ENCODE measurements around the gene TBCB. TPM values are rescaled to one million over a fixed set of nuclear protein-coding genes. Genes with fewer than 3 reads are reported as not detected.
"Not testable (repeated sequence)": the region's sequence is repeated elsewhere in the genome, so short reads cannot be mapped to it uniquely, and the experiment has no call there.

Gene TBCB
- total RNA-seq, 1 experiment from 2014 or later = 536 TPM

DNA sequence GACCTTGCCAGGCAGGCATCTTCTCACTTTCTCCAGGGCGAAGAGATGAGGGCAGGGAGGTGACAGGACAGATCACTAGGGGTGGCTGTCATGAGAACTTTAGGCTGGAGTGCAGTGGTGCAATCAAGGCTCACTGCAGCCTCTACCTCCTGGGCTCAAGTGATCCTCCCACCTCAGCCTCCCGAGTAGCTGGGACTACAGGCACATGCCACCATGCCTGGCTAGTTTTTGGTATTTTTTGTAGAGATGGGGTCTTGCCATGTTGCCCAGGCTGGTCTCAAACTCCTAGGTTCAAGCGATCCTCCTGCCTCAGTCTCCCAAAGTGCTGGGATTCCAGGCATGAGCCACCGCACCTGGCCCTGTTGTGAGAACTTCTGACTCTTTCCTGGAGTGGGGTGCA is 19.6 kb downstream of the TBCB start:
- not testable (repeated sequence) for DNase-seq (ENCODE audit: low spot score)

DNA sequence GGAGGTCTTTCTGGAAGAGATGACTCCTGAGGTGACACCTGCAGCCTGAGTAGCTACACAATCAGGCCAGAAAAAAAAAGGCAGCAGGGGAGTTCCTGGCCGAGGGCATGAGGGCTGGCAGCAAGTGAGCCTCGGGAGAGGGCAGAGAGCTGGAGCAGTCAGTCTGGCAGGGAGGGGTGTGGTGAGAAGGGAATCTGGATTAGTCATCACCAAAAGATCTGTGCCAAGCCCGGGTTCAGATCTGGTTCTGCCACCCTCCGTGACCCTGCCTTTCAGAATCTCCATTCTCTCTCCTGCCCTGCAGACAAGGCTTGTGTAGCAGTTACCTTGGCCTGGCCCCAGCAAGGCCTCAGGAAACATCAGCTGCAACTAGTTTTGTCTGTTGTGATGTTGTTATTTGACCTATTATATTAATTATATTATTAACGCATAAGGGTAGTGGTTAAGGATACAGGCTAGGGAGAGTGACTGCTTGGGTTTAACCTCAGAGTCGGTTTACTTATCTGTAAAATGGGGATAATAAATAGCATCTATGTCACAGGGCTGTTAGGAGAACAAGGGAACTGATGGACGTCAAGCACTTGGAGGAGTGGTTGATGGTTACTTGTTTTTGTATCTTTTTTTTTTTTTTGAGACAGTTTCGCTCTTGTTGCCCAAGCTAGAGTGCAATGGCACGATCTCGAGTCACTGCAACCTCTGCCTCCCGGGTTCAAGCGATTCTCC is 21.9 kb downstream of the TBCB start:
- DNase-seq (ENCODE audit: low spot score) = peak; percentile 96

DNA sequence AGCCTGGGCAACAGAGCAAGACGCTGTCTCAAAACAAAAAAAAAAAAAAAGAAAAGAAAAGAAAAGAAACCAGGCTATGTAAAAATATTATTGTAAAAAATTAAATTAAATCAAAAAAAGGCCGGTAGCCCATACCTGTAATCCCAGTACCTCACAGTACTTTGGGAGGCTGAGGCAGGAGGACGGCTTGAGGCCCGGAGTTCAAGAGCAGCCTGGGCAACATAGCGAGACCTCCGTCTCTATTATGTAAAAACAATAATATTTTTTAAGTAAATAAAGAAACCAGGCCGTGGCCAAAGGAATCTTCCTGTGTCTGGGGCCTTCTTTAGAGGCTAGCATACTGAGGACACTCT is 23.8 kb downstream of the TBCB start:
- DNase-seq (ENCODE audit: low spot score) = no peak

DNA sequence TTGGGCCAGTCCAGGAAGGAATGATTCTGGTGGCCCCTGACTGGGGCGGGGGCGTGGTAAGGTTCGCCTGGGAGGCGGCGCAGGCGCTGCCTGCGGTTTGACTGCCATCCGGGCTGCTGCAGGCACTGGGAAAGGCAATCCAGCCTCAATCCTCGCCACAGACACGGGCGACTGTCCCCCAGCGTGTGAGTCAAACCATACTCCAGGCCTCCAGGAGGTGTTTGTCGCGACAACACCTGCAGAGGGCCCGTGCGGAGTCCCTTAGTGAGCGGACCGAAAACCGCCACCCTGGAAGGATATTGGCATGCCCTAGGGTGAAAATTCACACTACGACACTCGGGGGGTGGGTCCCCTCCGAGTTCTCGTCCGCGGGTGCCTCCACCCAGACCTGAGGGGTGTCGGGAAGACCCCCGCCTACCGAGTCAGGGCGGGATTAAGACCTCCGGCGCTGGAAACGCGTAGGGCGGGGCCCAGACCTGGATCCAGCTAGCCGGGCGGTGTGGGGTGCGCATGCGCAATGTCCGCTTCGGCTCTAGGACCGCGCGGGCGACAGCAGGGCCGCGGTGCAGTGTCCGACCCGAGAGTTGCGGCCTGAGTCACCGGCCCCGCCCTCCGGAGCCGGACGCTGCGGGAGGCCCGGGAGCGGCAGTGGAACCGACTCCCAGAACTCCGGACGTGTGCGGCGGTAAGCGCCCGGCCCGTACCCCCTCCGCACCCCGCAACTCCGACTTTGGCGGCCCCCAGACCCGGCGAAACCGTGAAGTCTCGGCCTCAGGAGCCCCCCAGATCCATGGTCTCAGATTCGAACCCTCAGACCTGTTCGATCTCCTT is 24.4 kb downstream of the TBCB start, which contains the start of gene CAPNS1:
Gene CAPNS1 (plus strand): TSS at position 594 of the 831 bp plus-strand sequence. CDS start 946 bp downstream, outside the sequence.
- DNase-seq (ENCODE audit: low spot score) = peak; percentile 99

DNA sequence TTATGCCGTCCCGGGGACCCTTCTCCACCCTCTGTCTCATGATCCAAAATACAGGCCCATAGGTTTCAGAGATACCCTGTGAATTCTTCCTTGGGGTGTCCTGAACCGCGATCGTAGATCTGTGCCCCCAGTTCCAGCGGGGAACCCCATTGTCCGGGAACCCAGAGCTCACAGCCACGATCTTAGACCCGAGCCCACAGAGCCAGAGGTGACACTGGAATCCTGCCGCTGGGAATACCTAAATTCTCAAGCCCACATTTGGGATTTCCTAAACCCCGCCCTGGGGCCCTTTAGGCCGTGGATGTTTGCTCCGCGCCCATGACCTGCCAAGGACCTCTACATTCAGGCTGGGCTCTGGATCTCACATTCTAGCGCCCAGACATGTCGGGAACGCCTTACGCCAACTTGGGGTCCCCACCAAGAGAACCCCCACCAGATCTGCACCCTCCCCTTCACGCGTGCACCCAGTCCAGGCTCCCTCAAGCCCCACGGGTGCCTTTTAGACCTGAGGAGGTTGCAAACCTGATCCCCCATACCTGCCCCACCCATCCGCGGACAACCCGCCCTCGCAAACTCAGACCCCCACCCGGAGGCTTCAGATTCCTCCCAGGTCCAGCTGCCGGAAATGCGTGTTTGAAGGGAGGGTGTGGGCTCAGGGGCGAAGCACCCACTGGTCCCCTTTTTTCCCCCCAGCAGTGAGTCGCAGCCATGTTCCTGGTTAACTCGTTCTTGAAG is 25.2 kb downstream of the TBCB start:
- peak; percentile 74 for DNase-seq (ENCODE audit: low spot score)

DNA sequence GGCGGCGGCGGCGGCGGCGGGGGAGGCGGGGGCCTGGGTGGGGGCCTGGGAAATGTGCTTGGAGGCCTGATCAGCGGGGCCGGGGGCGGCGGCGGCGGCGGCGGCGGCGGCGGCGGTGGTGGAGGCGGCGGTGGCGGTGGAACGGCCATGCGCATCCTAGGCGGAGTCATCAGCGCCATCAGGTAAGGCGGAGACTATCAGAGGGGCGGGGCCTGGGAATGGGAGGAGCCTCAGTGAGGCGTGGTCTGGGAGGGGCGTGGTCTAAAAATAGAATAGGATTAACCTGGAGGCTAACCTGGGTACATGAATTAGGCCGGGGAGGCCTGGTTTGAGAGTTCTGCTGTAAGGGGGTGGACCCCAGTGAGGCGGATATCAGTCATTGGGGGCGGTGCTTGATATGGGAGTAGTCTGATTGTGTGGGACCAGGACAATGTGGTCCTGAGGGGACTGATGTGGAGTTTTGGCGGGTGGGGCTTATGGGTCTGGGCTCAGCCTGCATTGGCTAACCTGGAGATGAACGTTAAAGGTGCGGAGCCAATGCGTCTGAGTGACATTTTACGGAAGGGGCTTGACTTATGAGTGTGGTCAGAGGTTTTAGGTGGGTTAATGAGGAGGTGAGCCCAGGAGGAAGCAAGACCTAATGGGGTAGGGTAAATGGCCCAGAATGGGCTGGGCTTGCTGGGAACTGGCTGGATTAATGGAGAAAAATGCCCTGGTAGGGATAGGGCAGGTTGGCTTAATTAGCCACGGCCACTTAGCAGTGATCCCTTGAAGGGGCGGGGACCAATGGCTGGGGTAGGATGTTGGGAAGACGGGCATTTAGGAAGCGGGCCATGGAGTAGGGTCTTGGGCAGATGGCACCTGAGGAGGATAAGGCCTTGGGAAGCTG is 26.0 kb downstream of the TBCB start:
- DNase-seq (ENCODE audit: low spot score) = peak; percentile 86

DNA sequence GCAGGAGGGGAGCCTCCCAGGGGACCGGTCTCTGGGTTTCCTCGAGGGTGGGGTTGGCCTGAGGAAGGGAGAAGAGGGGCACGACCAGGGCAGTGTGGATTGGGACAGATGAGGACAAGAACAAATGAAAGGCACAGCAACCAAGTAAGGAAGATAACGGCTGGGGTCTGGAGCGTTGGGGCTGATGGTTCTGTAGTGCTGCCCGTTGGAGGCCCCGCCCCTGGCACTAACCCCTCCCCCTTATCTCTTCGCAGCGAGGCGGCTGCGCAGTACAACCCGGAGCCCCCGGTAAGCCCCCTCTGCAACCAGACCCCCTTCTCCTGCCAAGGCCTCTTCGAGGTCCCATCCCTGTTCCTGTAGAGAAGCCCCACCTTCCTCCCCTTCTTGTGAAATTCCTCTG is 26.8 kb downstream of the TBCB start:
- DNase-seq (ENCODE audit: low spot score) = no peak

DNA sequence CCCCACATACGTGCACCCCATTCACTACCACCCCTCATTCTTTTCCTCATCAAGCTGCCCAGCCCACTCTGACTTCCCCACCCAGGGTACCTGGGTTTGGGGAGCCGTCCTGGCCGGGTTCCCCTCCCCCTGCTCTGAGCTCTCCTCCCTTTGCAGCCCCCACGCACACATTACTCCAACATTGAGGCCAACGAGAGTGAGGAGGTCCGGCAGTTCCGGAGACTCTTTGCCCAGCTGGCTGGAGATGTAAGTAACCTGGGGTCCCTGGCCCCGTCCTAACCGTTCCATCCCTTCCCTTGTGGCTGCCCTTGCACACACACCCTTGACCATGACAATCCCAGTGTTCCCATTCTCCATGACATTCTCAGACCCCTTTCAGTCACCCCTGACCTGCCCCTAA is 27.2 kb downstream of the TBCB start:
- no peak for DNase-seq (ENCODE audit: low spot score)

DNA sequence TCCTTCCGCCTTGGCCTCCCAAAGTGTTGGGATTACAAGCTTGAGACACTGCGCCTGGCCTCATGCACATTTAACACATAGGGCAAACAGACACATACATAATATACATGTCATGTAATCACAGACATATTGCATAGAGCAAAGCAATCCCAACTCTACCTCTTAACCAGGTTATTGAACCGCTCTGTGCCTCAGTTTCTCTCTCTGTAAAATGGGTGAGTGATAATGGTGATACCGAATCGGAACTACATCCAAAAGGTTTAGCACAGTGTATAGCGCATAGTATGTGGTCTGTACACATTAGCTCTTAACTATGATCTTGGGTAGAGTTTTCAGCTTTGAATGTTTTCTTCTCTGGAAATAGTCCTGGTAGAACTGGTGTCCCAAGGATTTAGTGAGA is 29.4 kb downstream of the TBCB start:
- DNase-seq (ENCODE audit: low spot score) = no peak

DNA sequence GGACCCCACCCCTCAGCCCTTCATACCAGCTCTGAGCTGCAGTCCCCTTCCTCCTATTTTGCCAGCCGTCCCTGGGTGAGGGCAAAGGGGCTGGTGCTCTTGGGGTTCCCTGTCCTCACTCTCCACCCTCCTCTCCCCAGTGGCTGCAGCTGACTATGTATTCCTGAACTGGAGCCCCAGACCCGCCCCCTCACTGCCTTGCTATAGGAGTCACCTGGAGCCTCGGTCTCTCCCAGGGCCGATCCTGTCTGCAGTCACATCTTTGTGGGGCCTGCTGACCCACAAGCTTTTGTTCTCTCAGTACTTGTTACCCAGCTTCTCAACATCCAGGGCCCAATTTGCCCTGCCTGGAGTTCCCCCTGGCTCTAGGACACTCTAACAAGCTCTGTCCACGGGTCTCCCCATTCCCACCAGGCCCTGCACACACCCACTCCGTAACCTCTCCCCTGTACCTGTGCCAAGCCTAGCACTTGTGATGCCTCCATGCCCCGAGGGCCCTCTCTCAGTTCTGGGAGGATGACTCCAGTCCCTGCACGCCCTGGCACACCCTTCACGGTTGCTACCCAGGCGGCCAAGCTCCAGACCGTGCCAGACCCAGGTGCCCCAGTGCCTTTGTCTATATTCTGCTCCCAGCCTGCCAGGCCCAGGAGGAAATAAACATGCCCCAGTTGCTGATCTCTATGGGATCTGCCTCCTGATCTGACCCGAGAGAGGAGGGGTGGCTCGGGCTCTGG is 34.6 kb downstream of the TBCB start:
- DNase-seq (ENCODE audit: low spot score) = no peak

DNA sequence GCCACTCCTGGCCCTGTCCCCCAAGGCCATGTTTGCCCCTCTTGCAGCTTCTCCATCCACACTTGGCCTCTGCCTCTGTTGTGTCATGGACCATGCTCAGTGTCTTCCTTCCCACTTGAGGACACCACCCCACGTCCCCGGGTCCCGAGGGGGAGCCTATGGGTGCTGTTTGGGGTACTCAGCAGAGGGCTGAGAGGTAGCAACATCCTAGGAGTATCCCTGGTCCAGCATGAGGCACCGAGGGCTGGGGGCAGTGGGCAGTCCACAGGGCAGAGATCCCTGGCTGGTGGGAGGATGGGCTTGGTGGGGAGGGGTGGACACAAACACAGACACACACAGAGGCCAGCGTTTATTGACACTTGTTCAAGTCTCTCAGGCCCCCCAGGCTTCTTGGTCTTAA is 35.3 kb downstream of the TBCB start:
- DNase-seq (ENCODE audit: low spot score) = no peak

DNA sequence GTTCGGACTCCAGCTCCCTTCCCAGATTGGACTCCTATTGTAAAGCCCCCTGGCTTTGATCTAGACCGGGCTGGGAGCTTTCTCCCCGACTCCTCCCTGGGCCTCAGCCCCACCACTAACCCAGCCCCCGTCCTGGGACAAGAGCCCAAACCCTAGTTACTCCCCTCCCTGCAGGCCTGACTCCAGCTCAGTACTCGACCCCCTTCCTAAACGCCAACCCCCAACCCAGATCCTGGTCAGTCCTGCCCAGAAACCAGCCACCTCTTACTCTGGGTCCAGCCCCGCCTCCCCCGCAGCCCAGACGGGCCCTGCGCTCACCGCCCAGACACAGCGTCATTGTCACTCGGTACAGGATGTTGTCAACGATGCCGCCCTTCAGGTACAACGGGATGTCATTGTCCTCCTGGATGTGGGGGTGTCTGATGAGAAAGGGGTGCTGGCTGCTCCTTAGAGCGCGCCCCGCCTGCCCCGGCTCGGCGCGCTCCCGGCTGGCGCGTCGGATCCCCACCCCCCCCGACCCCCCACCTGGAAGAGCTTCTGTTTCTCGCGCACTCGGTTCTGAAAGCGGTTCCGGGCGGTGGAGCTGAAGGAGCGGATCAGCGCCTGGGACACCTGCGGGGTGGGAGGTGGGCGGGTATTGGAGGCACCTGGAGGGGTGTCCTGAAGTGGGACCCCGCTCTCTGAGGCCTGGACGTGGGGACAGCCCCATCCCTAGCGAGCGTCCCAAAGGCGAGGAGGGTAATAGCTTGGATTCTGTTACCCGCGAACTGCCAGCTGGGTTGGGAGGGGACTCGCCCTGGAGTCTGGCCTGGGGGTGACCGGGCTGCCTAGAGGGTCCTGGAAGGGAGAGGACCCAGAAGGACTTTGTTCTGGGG is 36.1 kb downstream of the TBCB start:
- DNase-seq (ENCODE audit: low spot score) = no peak

DNA sequence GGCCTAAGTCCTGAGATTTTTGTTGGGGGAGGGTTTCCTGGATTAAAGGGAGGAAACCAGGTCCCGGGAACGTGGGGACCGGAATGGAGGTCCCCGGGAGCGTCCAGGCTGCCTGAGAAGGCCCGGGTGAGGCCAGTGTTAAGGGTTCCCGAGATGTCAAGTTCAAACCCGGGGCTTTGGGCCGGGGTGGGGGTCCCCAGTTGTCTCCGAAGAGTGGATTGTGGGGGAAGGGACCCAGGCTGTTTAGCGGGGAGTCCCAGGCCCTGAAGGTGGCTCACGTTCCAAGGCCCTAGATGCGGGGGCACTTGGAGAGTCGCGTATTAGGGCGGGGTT is 36.7 kb downstream of the TBCB start:
- DNase-seq (ENCODE audit: low spot score) = no peak

DNA sequence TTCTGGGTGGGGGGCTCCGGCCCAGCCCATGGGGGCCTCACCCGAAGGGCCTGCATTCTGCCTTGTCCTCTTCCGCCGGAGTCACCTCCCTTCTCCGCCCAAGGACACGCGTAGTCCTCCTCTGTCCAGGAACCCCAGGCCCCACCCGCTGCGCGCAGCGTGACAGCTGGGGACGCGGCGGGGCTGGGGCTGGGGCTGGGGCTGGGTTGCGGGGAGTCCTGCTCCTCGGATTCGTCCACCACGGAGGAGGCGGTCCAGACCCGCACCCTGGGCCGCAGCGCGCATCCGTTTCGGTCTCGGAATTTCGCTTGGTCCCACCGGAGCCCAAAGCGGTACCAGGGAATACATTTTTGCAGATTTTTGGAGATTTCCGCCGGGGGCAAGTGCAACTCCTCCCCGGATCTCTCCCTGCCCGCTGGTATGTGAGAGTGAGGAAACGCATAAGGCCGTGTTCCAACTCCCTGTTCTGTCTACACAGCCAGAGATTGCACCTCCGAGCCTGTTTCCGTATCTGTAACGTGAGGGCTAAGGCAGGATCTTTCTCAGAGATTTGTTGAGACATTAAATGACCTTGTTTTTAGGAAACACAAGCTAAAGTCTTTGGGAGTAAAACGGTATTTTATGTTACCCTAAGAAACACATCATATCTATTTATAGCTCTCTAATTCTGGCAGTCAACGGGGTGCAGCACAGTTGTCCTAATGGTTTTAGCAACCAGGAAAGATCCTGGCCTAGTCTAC is 37.3 kb downstream of the TBCB start, which contains the start of gene COX7A1:
Gene COX7A1 (minus strand): TSS at position 96 of the 740 bp plus-strand sequence. CDS start 40 bp downstream, at position 56.
- no peak for DNase-seq (ENCODE audit: low spot score)

DNA sequence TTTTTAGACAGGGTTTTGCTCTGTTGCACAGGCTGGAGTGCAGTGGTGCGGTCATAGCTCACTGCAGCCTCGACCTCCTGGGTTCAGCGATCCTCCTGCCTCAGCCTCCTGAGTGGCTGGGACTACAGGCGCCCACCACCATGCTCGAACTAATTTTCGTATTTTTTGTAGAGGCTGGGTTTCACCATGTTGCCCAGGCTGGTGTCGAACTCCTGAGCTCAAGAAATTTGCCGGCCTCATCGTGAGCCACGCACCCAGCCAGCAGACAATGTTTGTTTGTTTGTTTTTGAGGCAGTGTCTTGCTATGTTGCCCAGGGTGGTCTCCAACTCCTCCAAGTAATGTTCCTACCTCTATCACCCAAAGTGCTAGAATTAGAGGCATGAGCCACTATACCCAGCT is 37.9 kb downstream of the TBCB start:
- no peak for DNase-seq (ENCODE audit: low spot score)

DNA sequence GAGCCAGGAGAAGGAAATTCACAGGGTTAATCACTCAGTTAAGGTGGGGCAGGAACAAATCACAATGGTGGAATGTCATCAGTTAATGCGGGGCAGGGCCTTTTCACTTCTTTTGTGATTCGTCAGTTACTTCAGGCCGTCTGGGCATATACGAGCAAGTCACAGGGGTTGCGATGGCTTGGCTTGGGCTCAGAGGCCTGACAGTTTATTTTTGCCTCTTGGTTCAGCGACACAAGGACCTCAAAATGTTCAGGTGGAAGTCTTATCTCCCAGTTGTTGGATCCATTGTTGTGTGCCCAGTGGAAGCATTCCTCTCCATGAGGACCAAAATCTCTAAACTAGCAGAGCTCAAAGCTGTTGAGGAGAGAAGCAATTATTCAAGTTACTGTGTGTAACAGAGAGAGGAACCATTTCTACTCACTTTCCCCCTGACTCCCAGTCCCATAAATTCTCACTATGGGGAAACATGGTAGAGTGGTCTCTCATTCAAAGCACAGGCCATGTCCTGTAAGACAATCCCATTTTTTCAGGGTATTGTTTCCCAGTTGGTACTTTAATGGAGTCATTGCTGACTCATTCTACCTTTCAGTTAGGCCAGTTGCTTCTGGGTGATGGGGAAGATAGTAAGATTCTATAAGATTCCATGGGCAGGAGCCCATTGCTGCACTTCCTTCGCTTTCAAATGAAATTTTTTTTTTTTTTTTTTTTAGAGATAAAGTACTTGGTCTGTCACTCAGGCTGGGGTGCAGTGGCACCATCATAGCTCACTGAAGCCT is 45.7 kb downstream of the TBCB start:
- peak; percentile 2 for DNase-seq (ENCODE audit: low spot score)

DNA sequence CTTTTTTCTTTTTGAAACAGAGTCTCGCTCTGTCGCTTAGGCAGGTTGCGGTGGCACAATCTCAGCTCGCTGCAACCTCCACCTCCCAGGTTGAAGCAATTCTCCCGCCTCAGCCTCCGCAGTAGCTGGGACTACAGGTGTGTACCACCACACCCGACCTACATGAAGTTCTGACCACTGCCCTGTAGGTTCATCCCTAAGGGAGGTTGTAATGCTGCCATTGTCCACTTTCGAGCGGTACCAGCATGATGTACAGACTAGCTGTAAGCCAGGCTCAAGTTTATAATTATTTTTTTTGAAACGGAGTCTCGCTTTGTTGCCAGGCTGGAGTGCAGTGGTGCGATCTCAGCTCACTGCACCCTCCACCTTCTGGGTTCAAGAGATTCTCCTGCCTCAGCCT is 48.5 kb downstream of the TBCB start:
- DNase-seq (ENCODE audit: low spot score) = peak; percentile 3

DNA sequence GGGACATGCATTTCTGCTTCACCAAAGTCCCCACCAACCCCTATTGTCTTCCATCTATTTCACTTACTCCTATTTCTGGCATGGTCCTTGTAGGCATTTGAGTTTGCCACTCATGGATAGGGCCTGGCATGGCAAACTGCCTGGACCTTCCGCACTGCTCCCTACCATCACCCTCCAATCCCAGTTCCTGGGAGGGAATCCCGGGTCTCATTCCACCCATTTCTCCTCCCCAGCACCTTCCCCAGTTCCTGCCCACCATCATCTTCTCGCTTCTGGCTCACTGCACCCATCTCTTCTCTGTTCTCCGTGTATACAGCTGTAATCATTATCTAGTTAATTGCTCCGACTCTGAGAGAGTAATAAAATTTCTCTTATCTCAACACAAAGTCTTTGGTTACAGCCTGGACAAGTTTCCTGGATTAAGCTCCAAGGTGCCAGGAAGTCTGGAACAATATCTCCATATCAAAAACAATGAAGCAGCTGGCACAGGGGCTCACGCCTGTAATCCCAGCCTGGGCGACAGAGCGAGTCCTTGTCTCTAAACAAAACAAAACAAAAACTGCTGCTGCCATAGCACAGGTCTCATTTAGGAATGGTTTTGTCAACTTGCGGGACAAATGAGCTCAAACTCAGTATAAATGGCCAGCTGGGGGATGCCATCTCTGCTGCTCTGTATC is 54.0 kb downstream of the TBCB start:
- DNase-seq (ENCODE audit: low spot score) = peak; percentile 70
